ENCODE results near the gene PCDHB15.

DNA sequence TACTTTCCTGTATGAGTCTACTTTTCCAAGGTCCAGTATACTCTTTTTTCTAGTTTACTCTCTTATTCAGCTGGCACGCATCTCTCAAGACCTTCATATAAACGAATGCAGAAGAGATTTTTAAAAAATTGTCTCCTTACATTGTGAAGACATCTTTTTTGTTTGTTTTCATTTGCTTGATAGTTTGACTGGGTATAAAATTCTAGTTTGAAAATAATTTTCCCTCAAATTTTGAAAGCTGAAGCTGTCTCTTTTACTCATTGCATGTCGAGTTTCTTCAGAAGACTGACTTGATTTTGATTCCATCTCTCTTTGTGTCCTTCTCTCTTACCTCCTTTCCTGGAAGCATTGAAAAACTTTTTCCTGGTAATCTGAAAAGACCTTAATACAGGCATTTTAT is 48.8 kb upstream of the PCDHB15 start:
- TF ChIP-seq POLR2AphosphoS5 (IDR thresholded peaks at IDR 0.05; ENCODE audit: borderline replicate concordance, low read depth, low read length) (no peak), EZH2 (IDR thresholded peaks at IDR 0.05) (no peak), FOXP2 (optimal IDR thresholded peaks at IDR 0.05; ENCODE audit: control extremely low read depth, extremely low read length, insufficient read depth) (no peak)
